ENCODE measurements around the gene RBFOX2. TPM values are rescaled to one million over a fixed set of nuclear protein-coding genes. Genes with fewer than 3 reads are reported as not detected.

Gene RBFOX2
- total RNA-seq, 1 experiment from 2014 or later, result 81.1 TPM

DNA sequence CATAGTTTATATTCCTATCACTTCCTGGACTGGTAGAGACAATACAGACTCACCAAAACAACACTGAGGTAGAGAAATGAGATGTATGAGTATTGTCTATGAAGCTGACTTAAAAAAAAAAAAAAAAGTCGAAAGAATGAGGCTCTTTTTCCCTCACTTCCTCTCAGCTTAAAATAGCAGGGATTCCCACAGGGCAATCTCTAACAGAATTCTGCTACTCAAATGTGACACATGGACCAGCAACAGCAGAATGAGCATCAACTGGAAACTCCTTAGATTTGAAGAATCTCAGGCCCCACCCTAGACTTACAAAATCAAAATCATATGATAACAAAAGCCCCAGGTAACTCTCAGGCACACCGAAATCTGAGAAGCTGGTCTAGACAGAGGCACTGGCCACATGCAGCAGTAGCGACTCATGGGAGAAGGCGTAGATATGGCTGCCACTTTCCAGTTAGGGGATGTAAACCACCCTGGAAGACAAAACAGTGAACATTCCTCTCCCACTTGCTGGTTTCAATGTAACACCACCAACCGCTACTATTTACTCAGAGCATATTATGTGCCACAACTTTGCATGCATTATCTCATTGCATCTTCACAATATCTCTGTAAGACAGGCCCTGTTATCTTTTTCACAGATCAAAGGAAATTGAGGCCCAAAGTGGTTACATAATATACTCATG is 128.0 kb downstream of the RBFOX2 start:
- no TSS peak for BruUV-seq (replicated peaks)
- intact Hi-C loops (cut with micrococcal nuclease; ENCODE audit: unreplicated experiment), result no loop called here
- in situ Hi-C loops (cut with HindIII; ENCODE audit: low pct_unique_long_range_greater_than_20kb, low sequenced_read_pairs), result no loop called here

DNA sequence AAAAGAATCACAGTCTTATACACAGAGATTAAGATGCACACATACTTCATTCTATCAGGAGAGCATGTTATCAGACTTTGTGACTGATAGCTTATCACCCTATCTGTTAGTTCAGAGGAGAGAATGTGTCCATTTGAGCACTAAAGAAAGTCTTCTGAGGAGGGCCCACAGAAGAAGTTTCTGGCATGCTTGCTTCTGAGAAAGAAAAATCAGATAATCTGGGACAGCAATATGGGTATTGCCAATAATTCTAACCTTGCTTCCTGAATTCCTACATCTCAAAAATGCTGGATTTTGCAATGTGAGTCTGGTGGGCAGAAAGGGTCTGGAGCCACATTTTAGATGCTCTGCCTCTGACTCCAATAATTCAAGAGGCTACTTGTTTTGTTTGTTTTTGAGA is 128.9 kb downstream of the RBFOX2 start:
- Histone ChIP-seq H3K27ac (ENCODE audit: low read length) (no peak overlapping the region), H3K9me3 (ENCODE audit: control insufficient read depth, insufficient read depth, low read depth, low read length) (no peaks in the 10 kb centered on the region), H3K4me3 (ENCODE audit: low read depth in 2 of 2, low read length in 2 of 2) (no peak overlapping the region), H3K36me3 (ENCODE audit: control insufficient read depth, insufficient read depth, low read length) (no peaks in the 10 kb centered on the region), H3K4me1 (ENCODE audit: control insufficient read depth, insufficient read depth, low read length) (peaks cover 16% of the 10 kb centered on the region), H3K27me3 (ENCODE audit: control insufficient read depth, insufficient read depth, low read length) (no peaks in the 10 kb centered on the region)
- intact Hi-C loops (cut with micrococcal nuclease; ENCODE audit: unreplicated experiment) (no loop called here), in situ Hi-C loops (cut with HindIII; ENCODE audit: low pct_unique_long_range_greater_than_20kb, low sequenced_read_pairs) (no loop called here)
- TF ChIP-seq, protein P1, sequence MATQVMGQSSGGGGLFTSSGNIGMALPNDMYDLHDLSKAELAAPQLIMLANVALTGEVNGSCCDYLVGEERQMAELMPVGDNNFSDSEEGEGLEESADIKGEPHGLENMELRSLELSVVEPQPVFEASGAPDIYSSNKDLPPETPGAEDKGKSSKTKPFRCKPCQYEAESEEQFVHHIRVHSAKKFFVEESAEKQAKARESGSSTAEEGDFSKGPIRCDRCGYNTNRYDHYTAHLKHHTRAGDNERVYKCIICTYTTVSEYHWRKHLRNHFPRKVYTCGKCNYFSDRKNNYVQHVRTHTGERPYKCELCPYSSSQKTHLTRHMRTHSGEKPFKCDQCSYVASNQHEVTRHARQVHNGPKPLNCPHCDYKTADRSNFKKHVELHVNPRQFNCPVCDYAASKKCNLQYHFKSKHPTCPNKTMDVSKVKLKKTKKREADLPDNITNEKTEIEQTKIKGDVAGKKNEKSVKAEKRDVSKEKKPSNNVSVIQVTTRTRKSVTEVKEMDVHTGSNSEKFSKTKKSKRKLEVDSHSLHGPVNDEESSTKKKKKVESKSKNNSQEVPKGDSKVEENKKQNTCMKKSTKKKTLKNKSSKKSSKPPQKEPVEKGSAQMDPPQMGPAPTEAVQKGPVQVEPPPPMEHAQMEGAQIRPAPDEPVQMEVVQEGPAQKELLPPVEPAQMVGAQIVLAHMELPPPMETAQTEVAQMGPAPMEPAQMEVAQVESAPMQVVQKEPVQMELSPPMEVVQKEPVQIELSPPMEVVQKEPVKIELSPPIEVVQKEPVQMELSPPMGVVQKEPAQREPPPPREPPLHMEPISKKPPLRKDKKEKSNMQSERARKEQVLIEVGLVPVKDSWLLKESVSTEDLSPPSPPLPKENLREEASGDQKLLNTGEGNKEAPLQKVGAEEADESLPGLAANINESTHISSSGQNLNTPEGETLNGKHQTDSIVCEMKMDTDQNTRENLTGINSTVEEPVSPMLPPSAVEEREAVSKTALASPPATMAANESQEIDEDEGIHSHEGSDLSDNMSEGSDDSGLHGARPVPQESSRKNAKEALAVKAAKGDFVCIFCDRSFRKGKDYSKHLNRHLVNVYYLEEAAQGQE (IDR thresholded peaks at IDR 0.05; ENCODE audit: insufficient read depth in 1 of 2, low read depth in 2 of 2, low read length in 1 of 2), result no peak
- TF ChIP-seq POLR2AphosphoS5 (IDR thresholded peaks at IDR 0.05; ENCODE audit: low read depth, low read length) (no peak), SIN3A (IDR thresholded peaks at IDR 0.05; ENCODE audit: borderline replicate concordance, insufficient read depth, low read depth, low read length) (no peak), TCF7L2 (IDR thresholded peaks at IDR 0.05; ENCODE audit: low read depth, low read length) (no peak)
- TF ChIP-seq, protein P2, sequence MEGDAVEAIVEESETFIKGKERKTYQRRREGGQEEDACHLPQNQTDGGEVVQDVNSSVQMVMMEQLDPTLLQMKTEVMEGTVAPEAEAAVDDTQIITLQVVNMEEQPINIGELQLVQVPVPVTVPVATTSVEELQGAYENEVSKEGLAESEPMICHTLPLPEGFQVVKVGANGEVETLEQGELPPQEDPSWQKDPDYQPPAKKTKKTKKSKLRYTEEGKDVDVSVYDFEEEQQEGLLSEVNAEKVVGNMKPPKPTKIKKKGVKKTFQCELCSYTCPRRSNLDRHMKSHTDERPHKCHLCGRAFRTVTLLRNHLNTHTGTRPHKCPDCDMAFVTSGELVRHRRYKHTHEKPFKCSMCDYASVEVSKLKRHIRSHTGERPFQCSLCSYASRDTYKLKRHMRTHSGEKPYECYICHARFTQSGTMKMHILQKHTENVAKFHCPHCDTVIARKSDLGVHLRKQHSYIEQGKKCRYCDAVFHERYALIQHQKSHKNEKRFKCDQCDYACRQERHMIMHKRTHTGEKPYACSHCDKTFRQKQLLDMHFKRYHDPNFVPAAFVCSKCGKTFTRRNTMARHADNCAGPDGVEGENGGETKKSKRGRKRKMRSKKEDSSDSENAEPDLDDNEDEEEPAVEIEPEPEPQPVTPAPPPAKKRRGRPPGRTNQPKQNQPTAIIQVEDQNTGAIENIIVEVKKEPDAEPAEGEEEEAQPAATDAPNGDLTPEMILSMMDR (IDR thresholded peaks at IDR 0.05), result no peak
- POLR2A ChIA-PET, result no interaction called here
- ATAC-seq, result no peak
- DNase-seq (ENCODE audit: low read depth, low spot score), result no peak
- no TSS peak for BruUV-seq (replicated peaks)
- CTCF ChIA-PET, result no interaction called here

More for the DNA sequence above, 128.0 kb downstream of the RBFOX2 start:
- H3K27ac ChIP-seq (ENCODE audit: low read length), result no peak overlapping the region
- H3K36me3 ChIP-seq (ENCODE audit: control insufficient read depth, insufficient read depth, low read length), result no peaks in the 10 kb centered on the region
- TF ChIP-seq, protein P2 (IDR thresholded peaks at IDR 0.05), result no peak
- TF ChIP-seq TCF7L2 (IDR thresholded peaks at IDR 0.05; ENCODE audit: low read depth, low read length), result peak; percentile 22; the same call in 1 of the 2 replicates
- POLR2A ChIA-PET, result interaction anchor here (0.6 kb wide), 1 partner anchor 20 kb away, joined by 3 read pairs; no protein-coding TSS in a partner anchor
- CTCF ChIA-PET, result no interaction called here
- peaks cover 7% of the 10 kb centered on the region for H3K4me1 ChIP-seq (ENCODE audit: control insufficient read depth, insufficient read depth, low read length)
- no peaks in the 10 kb centered on the region for H3K27me3 ChIP-seq (ENCODE audit: control insufficient read depth, insufficient read depth, low read length)
- H3K9me3 ChIP-seq (ENCODE audit: control insufficient read depth, insufficient read depth, low read depth, low read length), result no peaks in the 10 kb centered on the region
- DNase-seq (ENCODE audit: low read depth, low spot score) (no peak), ATAC-seq (no peak)
- no peak overlapping the region for H3K4me3 ChIP-seq (ENCODE audit: low read depth in 2 of 2, low read length in 2 of 2)

Data from Panc1 (cell line).